Measurements from ENCODE around the gene TICAM1. TPM values are rescaled to one million over a fixed set of nuclear protein-coding genes. Genes with fewer than 3 reads are reported as not detected.
A peak's percentile ranks its signal among the peaks of the same experiment; 100 is the strongest.
"Not testable (repeated sequence)": the region's sequence is repeated elsewhere in the genome, so short reads cannot be mapped to it uniquely, and the experiment has no call there.

TICAM1 gene
- total and polyA plus RNA-seq, 2 of the 8 experiments (the other 6 are each of a cell fraction or from before 2014, with no cell fraction given): 0.41 to 0.65 TPM

DNA sequence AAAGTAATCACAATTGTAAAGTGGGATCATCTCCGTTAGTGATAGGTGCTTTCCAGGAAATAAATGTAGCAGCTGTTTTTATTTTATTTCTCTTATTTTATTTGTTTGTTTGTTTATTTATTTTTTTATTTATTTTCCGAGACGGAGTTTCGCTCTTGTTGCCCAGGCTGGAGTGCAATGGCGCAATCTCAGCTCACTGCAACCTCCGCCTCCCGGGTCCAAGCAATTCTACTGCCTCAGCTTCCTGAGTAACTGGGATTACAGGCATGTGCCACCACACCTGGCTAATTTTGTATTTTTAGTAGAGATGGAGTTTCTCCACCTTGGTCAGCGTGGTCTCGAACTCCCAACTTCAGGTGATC, 448 bp upstream of the TICAM1 start:
- Histone ChIP-seq H3K9ac (replicated peaks in 1 of 4; ENCODE audit: extremely low read depth in 1 of 4, low read depth in 3 of 4, low read length in 3 of 4) (0 out of 7 replicates have a peak overlapping the region, but pooled peaks of 1 of the 4 experiments have one; percentile 25), H3K18ac (ENCODE audit: extremely low read depth, low read length) (peak overlapping the region; percentile 71; the same call in 1 of the 2 replicates), H3K4me2 (ENCODE audit: insufficient read depth in 1 of 2, low read depth in 2 of 2, low read length in 2 of 2) (peak overlapping the region; percentile 58 to 98), H2AFZ (ENCODE audit: low read length) (peak overlapping the region; percentile 79), H3K4me3 (ENCODE audit: extremely low read depth in 1 of 4, insufficient read depth in 2 of 4, low read depth in 3 of 4, low read length in 4 of 4) (peak overlapping the region; percentile 56 to 93 (median 64)), H3K27me3 (replicated peaks in 1 of 4; ENCODE audit: control insufficient read depth in 3 of 4, extremely low read depth in 1 of 4, insufficient read depth in 3 of 4, low read length in 3 of 4) (peaks cover 0 to 16% (median 12%) of the 10 kb centered on the region in 4 experiments; a peak in 6 of 7 replicates), H4K8ac (ENCODE audit: extremely low read depth, insufficient read depth, low read length) (peak overlapping the region; percentile 28; the same call in 1 of the 2 replicates)
- H3K56ac ChIP-seq (replicated peaks; ENCODE audit: insufficient read length, low read depth, low read length); DNase-seq (ENCODE audit: low read depth in 1 of 2, low spot score in 2 of 2); H4K91ac ChIP-seq (replicated peaks; ENCODE audit: insufficient read length, low read length); H2BK12ac ChIP-seq (ENCODE audit: low read depth, low read length); H3K79me1 ChIP-seq (ENCODE audit: low read depth, low read length); H3K23ac ChIP-seq (ENCODE audit: insufficient read length); H3K27ac ChIP-seq (ENCODE audit: low read depth, low read length); H2BK5ac ChIP-seq (ENCODE audit: low read depth, low read length); POLR2A ChIA-PET (ENCODE audit: partially characterized antibody); H2AK5ac ChIP-seq (ENCODE audit: low read depth, low read length); H3K9me3 ChIP-seq (ENCODE audit: insufficient read depth in 2 of 2, low read depth in 1 of 2, low read length in 1 of 2); H3K4me1 ChIP-seq (replicated peaks in 1 of 4; ENCODE audit: control insufficient read depth in 3 of 4, insufficient read depth in 4 of 4, low read length in 3 of 4); H4K5ac ChIP-seq (ENCODE audit: insufficient read length, low read depth, low read length); H3K4ac ChIP-seq (replicated peaks; ENCODE audit: insufficient read length, low read depth, low read length); H2BK20ac ChIP-seq (ENCODE audit: low read length); H2BK15ac ChIP-seq (ENCODE audit: low read length); H4K20me1 ChIP-seq (replicated peaks in 1 of 2; ENCODE audit: control insufficient read depth in 1 of 2, insufficient read depth in 2 of 2, low read length in 2 of 2); H3K14ac ChIP-seq (ENCODE audit: insufficient read length); CTCF ChIA-PET (ENCODE audit: partially characterized antibody); H2BK120ac ChIP-seq (replicated peaks; ENCODE audit: low read depth, low read length); FAIRE-seq; H3K23me2 ChIP-seq (ENCODE audit: low read depth, low read length); H3K36me3 ChIP-seq (ENCODE audit: control insufficient read depth in 2 of 4, insufficient read depth in 4 of 4, low read length in 3 of 4); H3K79me2 ChIP-seq (ENCODE audit: control insufficient read depth in 1 of 2, insufficient read depth in 2 of 2, low read length in 2 of 2): not testable (repeated sequence)
- WGBS, 2 experiments (ENCODE audit: extremely low coverage in 1 of 2, insufficient coverage in 1 of 2, insufficient read length in 1 of 2, insufficient replicate concordance in 2 of 2, low coverage in 1 of 2, low lambda C conversion rate in 2 of 2, missing lambda C conversion rate in 1 of 2): 83% methylated on average over 9 of the region's 9 CpGs; no CpG with 5 or more reads in 1 of the 2 experiments

Data from H1 (cell line).